SU-DHL-6 (cell line): ENCODE data around the gene CYFIP2.

Source experiments
- H2AFZ ChIP-seq: fragments of 200-600 bp; sonication (generic); 2 replicates; pipeline ENCODE4 v1.6.1; 2014; ENCODE audit warnings: low read depth, mild to moderate bottlenecking, moderate library complexity, mixed read lengths, antibody characterized with exemption, low read length; ENCODE audit not compliant: severe bottlenecking
- H3F3A ChIP-seq: fragments of 200-600 bp; shearing (Covaris generic); 2 replicates; pipeline ENCODE4 v1.6.0; 2016; ENCODE audit warnings: antibody characterized with exemption, mild to moderate bottlenecking; ENCODE audit not compliant: insufficient read depth
- H3K27ac ChIP-seq: fragments of 200-600 bp; sonication (generic); 2 replicates; pipeline ENCODE4 v1.5.1; 2016; ENCODE audit warnings: low read depth, mild to moderate bottlenecking, low read length, moderate library complexity, mixed read lengths
- H3K27me3 ChIP-seq: fragments of 200-600 bp; sonication (generic), shearing (Covaris generic); 2 replicates; pipeline ENCODE4 v1.6.0; 2014; ENCODE audit warnings: mild to moderate bottlenecking, low read length
- H3K36me3 ChIP-seq: fragments of 200-600 bp; sonication (generic); 2 replicates; pipeline ENCODE4 v1.6.1; 2014; ENCODE audit warnings: mild to moderate bottlenecking, low read length, mixed read lengths
- H3K4me2 ChIP-seq: fragments of 300-600, 200-600 bp; shearing (Covaris generic), sonication (generic); 2 replicates; pipeline ENCODE4 v1.6.0; 2014; ENCODE audit warnings: low read length, low read depth, mild to moderate bottlenecking; ENCODE audit not compliant: poor library complexity, severe bottlenecking
- H3K4me3 ChIP-seq: fragments of 200-600 bp; sonication (generic); 2 replicates; pipeline ENCODE4 v1.5.1; 2014; ENCODE audit warnings: antibody characterized with exemption, low read length, mild to moderate bottlenecking, mixed read lengths; ENCODE audit not compliant: insufficient read depth, poor library complexity, severe bottlenecking
- H3K79me2 ChIP-seq: fragments of 200-600 bp; sonication (generic); 2 replicates; pipeline ENCODE4 v1.6.1; 2014; ENCODE audit warnings: mild to moderate bottlenecking, low read length, moderate library complexity; ENCODE audit not compliant: insufficient read depth
- H3K9ac ChIP-seq: fragments of 200-600 bp; sonication (generic); 2 replicates; pipeline ENCODE4 v1.7.0; 2014; ENCODE audit warnings: mild to moderate bottlenecking, low read length
- H3K9me2 ChIP-seq: fragments of 200-600 bp; sonication (generic); replicated peaks from 2 replicates; pipeline ENCODE4 v1.6.1; 2014; ENCODE audit warnings: low read length; ENCODE audit not compliant: insufficient read depth
- H3K9me3 ChIP-seq: fragments of 200-600 bp; sonication (generic); 2 replicates; pipeline ENCODE4 v1.6.1; 2014; ENCODE audit warnings: low read length, mixed read lengths; ENCODE audit not compliant: insufficient read depth
- H4K20me1 ChIP-seq: fragments of 200-600 bp; sonication (generic); 2 replicates; pipeline ENCODE4 v1.6.1; 2014; ENCODE audit warnings: low read depth, mild to moderate bottlenecking, antibody characterized with exemption, low read length, moderate library complexity, mixed read lengths
- CTCF ChIP-seq: fragments of 200-600 bp; sonication (generic); IDR thresholded peaks from one replicate; pipeline ENCODE4 v1.5.1; 2017; ENCODE audit warnings: antibody characterized with exemption, mild to moderate bottlenecking, low read length, moderate library complexity; ENCODE audit not compliant: insufficient read depth, poor library complexity, severe bottlenecking
- EZH2phosphoT487 ChIP-seq: fragments of 200-600 bp; sonication (generic), shearing (Covaris generic); conservative IDR thresholded peaks from 2 replicates; pipeline ENCODE4 v1.6.1; 2018; ENCODE audit warnings: mild to moderate bottlenecking, antibody characterized with exemption, low read length, moderate library complexity, mixed read lengths

Gene CYFIP2

GRCh38 chr5:157269165-157269671, 3.3 kb downstream of the CYFIP2 start:
- H3K79me2 ChIP-seq: peaks cover 75% of the 10 kb centered on the region

GRCh38 chr5:157269761-157270272, 3.9 kb downstream of the CYFIP2 start:
- peak overlapping the region; percentile 89 for H3K9ac ChIP-seq
- TF ChIP-seq EZH2phosphoT487 (no peak), CTCF (no peak)
- H2AFZ ChIP-seq: no peak overlapping the region
- peak overlapping the region; percentile 66 for H3K4me3 ChIP-seq
- H3K79me2 ChIP-seq: peaks cover 81% of the 10 kb centered on the region
- no peaks in the 10 kb centered on the region for H3K9me2 ChIP-seq
- peak overlapping the region; percentile 98 for H3K27ac ChIP-seq
- 0 out of 2 replicates have a peak, but pooled peaks cover 3% of the 10 kb centered on the region for H3K36me3 ChIP-seq
- no peaks in the 10 kb centered on the region for H4K20me1 ChIP-seq
- H3K9me3 ChIP-seq: no peaks in the 10 kb centered on the region
- peak overlapping the region; percentile 91 for H3K4me2 ChIP-seq
- H3K27me3 ChIP-seq: no peaks in the 10 kb centered on the region
- H3F3A ChIP-seq: peaks cover 53% of the 10 kb centered on the region

More at GRCh38 chr5:157269165-157269671, 3.3 kb downstream of the CYFIP2 start:
- Histone ChIP-seq H3K27me3 (no peaks in the 10 kb centered on the region), H3F3A (peaks cover 53% of the 10 kb centered on the region), H3K4me2 (peak overlapping the region; percentile 91), H3K9me2 (no peaks in the 10 kb centered on the region), H2AFZ (no peak overlapping the region), H3K4me3 (peak overlapping the region; percentile 66), H3K9me3 (no peaks in the 10 kb centered on the region), H3K27ac (peak overlapping the region; percentile 98), H4K20me1 (no peaks in the 10 kb centered on the region), H3K9ac (peak overlapping the region; percentile 89), H3K36me3 (0 out of 2 replicates have a peak, but pooled peaks cover 3% of the 10 kb centered on the region)
- no peak for TF ChIP-seq EZH2phosphoT487
- TF ChIP-seq CTCF: no peak

GRCh38 chr5:157270771-157271170, 4.8 kb downstream of the CYFIP2 start:
- Histone ChIP-seq H3K4me2 (peak overlapping the region; percentile 91), H3K9me2 (no peaks in the 10 kb centered on the region), H4K20me1 (no peaks in the 10 kb centered on the region), H3K27me3 (no peaks in the 10 kb centered on the region), H3K9me3 (no peaks in the 10 kb centered on the region), H3K27ac (peak overlapping the region; percentile 98), H3F3A (peaks cover 63% of the 10 kb centered on the region), H2AFZ (no peak overlapping the region), H3K79me2 (peaks cover 91% of the 10 kb centered on the region), H3K9ac (peak overlapping the region; percentile 89), H3K36me3 (0 out of 2 replicates have a peak, but pooled peaks cover 3% of the 10 kb centered on the region), H3K4me3 (peak overlapping the region; percentile 66)
- TF ChIP-seq EZH2phosphoT487 (no peak), CTCF (no peak)
